Gastrocnemius medialis (tissue), 4 donors: Measurements from ENCODE around the gene CAPZA2. TPM values are rescaled to one million over a fixed set of nuclear protein-coding genes. Genes with fewer than 3 reads are reported as not detected.

Source experiments
- ATAC-seq, 2 donors: fragments of 150-250 bp; one replicate each; pipeline ENCODE4 v1.9.1; 2016
- DNase-seq, 2 donors: peaks; one replicate each; pipeline ENCODE4 v3.0.0-alpha.2; 2019
- H3K27ac ChIP-seq, 4 donors: fragments of 200-600 bp; sonication (generic); 1 replicate in 1 of 4; 2 replicates in 3 of 4; pipeline ENCODE4 v1.5.1; 2016 to 2018; ENCODE audit warnings: mild to moderate bottlenecking in 2 of 4, moderate library complexity in 1 of 4
- H3K27me3 ChIP-seq, 3 donors: fragments of 200-600 bp; sonication (generic) in 2 of 3; 1 replicate in 1 of 3; 2 replicates in 2 of 3; pipeline versions ENCODE4 v1.5.1 to v1.6.0; 2016 to 2019; ENCODE audit warnings: mild to moderate bottlenecking in 1 of 3, moderate library complexity in 1 of 3
- H3K36me3 ChIP-seq, 2 donors: fragments of 200-600 bp; sonication (generic) in 1 of 2; one replicate each; pipeline ENCODE4 v1.5.1; 2017 to 2018
- H3K4me1 ChIP-seq, 2 donors: fragments of 200-600 bp; sonication (generic) in 1 of 2; one replicate each; pipeline ENCODE4 v1.5.1; 2016 to 2017; ENCODE audit warnings: mild to moderate bottlenecking in 2 of 2
- H3K4me3 ChIP-seq, 4 donors: fragments of 200-600 bp; sonication (generic) in 3 of 4; 1 replicate in 1 of 4; 2 replicates in 3 of 4; pipeline ENCODE4 v1.5.1; 2016 to 2019; ENCODE audit warnings: mild to moderate bottlenecking in 2 of 4
- H3K9me3 ChIP-seq, 3 donors: fragments of 200-600 bp; sonication (generic) in 2 of 3; 1 replicate in 1 of 3; 2 replicates in 2 of 3; pipeline ENCODE4 v1.5.1; 2016 to 2019
- POLR2A ChIP-seq, 2 donors: fragments of 450-650 bp; IDR thresholded peaks; one replicate each; pipeline ENCODE4 v1.6.1; 2017; ENCODE audit warnings: antibody characterized with exemption in 2 of 2, mild to moderate bottlenecking in 2 of 2, moderate library complexity in 2 of 2
- in situ Hi-C, 4 donors: fragments of 200-750 bp; cut with MboI; loops; one replicate each; pipeline versions ENCODE4 v1.15.0 to v1.8.0; 2017; ENCODE audit warnings: low sequenced_read_pairs in 4 of 4
- intact Hi-C: fragments of 100-400 bp; cut with DNase I; formaldehyde crosslinking; loops from one replicate; pipeline ENCODE4 v1.15.1; 2023; ENCODE audit warnings: low total_unique reads
- total RNA-seq, 4 donors: library from RNA; depleted of rRNA; stranded (reverse); fragments of >200 nt; gene quantifications; one replicate each; pipeline versions ENCODE4 v1.1.0 to v1.2.3, GENCODE V29; 2016
- TF ChIP-seq, protein P1 (sequence below), 5 experiments: fragments of 450-650 bp in 3 of 5; fragments of 200-600 bp in 2 of 5; sonication (generic) in 2 of 5; IDR thresholded peaks in 4 of 5; conservative IDR thresholded peaks in 1 of 5; 1 replicate in 4 of 5; 2 replicates in 1 of 5; pipeline ENCODE4 v1.5.1; 2016 to 2019; ENCODE audit warnings: antibody characterized with exemption in 5 of 5, mild to moderate bottlenecking in 3 of 5, moderate library complexity in 3 of 5

The CAPZA2 gene
- total RNA-seq, 4 donors from 2014 or later = 110 to 158 (median 137) TPM

DNA sequence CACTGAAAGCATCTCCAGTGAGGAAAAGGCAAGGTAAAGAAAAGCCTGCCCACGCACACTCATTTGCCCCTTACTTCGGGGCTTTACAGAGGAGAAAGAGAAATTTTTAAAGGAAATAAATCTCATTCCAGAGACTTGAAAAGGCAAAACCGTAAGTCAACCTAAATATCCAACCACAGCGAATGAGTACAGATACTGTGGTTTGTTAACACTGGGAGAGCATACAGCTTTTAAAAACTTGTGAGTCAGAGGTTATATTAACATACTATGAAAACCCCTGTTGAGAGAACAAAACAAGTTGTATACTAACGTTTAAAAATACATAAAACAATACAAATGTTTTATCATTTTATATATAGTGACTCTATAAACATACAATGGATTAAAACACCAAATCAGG, 62.4 kb downstream of the CAPZA2 start:
- in situ Hi-C loops (loop anchor here in 2 of 4 donors (5.0 kb wide), 3 partner anchors 38 to 203 kb away; no protein-coding TSS in a partner anchor), intact Hi-C loops (no loop called here)
- H3K9me3 ChIP-seq = no peaks in the 10 kb centered on the region
- H3K27me3 ChIP-seq = no peaks in the 10 kb centered on the region
- H3K4me1 ChIP-seq = no peaks in the 10 kb centered on the region
- H3K4me3 ChIP-seq = no peak overlapping the region
- no peak overlapping the region for H3K27ac ChIP-seq
- H3K36me3 ChIP-seq = peaks cover 0 to 4% of the 10 kb centered on the region in 2 donors
- no peak for ATAC-seq
- no peak for DNase-seq
- no peak for TF ChIP-seq POLR2A (IDR thresholded peaks at IDR 0.05)
- TF ChIP-seq, protein P1, sequence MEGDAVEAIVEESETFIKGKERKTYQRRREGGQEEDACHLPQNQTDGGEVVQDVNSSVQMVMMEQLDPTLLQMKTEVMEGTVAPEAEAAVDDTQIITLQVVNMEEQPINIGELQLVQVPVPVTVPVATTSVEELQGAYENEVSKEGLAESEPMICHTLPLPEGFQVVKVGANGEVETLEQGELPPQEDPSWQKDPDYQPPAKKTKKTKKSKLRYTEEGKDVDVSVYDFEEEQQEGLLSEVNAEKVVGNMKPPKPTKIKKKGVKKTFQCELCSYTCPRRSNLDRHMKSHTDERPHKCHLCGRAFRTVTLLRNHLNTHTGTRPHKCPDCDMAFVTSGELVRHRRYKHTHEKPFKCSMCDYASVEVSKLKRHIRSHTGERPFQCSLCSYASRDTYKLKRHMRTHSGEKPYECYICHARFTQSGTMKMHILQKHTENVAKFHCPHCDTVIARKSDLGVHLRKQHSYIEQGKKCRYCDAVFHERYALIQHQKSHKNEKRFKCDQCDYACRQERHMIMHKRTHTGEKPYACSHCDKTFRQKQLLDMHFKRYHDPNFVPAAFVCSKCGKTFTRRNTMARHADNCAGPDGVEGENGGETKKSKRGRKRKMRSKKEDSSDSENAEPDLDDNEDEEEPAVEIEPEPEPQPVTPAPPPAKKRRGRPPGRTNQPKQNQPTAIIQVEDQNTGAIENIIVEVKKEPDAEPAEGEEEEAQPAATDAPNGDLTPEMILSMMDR (IDR thresholded peaks at IDR 0.05 in 4 of 5, conservative IDR thresholded peaks at IDR 0.05 in 1 of 5) = no peak

DNA sequence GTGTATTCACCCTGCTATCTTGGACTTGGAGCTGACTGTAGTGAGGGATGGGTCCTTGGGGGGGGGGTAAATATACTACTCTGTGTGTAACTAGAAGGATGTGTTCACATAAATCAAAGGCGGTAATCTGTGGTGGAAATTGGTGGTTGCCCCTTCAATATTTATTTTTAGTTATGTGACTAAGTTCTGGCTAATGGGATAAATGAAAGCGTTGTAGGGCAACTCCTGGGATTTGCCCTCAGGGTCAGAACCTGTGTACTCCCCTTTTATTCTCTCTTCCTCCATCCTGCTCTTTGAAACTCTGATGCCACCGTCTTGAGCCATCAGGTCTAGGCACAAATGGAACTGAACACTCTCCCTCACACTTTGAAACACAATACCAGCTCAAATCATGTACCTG, 66.6 kb downstream of the CAPZA2 start:
- H3K9me3 ChIP-seq = no peaks in the 10 kb centered on the region
- in situ Hi-C loops = loop anchor here in 1 of 4 donors (5.0 kb wide), 2 partner anchors 58 to 198 kb away; no protein-coding TSS in a partner anchor
- intact Hi-C loops = no loop called here
- H3K27me3 ChIP-seq = no peaks in the 10 kb centered on the region
- TF ChIP-seq, protein P1 (IDR thresholded peaks at IDR 0.05 in 4 of 5, conservative IDR thresholded peaks at IDR 0.05 in 1 of 5) = no peak
- no peak for TF ChIP-seq POLR2A (IDR thresholded peaks at IDR 0.05)
- no peak overlapping the region for H3K27ac ChIP-seq
- ATAC-seq (no peak), DNase-seq (no peak)
- no peaks in the 10 kb centered on the region for H3K36me3 ChIP-seq
- H3K4me1 ChIP-seq = no peaks in the 10 kb centered on the region
- H3K4me3 ChIP-seq = no peak overlapping the region

DNA sequence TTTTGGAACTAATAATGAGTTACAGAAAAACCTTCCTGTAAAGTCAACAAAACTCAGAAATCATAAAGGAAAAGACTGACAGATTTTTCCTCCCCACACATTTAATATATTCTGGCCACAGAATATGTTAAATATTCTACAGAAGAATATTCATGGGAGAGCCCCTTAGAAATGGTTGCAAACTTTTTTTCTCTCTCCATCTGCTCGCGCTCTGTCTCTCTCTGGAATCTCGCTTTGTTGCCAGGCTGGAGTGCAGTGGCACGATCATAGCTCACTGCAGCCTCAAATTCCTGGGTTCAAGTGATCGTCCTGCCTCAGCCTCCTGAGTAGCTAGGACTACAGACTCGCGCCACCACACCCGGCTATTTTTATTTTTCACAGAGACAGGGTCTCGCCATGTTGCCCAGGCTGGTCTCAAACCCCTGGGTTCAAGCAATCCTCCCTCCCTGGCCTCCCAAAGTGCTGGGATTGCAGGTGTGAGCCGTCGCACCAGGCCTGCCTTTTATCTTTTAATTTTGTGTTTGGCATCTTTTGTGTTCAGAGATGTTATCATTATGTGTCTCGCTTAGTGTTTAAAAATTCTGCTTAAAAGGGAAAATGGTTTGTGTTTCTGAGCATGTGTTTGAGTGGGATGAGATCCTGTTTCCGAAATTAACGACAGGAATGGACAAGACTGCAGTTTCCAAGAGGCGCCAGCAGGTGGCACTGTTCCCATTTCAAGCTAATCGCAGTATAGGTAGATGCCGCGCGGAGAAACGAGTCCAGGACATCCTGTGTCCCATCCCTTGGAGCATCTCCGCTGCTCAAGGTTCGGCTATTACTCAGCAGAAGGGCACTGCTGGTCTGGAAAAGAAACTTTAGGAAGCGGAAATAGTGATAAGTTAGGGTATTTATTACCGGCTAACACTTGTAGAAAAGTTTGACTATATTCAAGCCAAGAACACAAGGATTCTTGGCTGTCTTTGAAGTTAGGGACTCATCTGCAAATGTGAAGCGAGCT, 67.8 kb downstream of the CAPZA2 start:
- Histone ChIP-seq H3K9me3 (no peaks in the 10 kb centered on the region), H3K4me3 (no peak overlapping the region), H3K27ac (no peak overlapping the region), H3K36me3 (no peaks in the 10 kb centered on the region), H3K27me3 (no peaks in the 10 kb centered on the region), H3K4me1 (no peaks in the 10 kb centered on the region)
- in situ Hi-C loops (loop anchor here (5.0 kb wide), 3 partner anchors 57 to 197 kb away; no protein-coding TSS in a partner anchor), intact Hi-C loops (loop anchor here (1.0 to 5.0 kb wide), 4 partner anchors 23 to 197 kb away; partner anchors contain the start of gene ST7)
- TF ChIP-seq POLR2A (IDR thresholded peaks at IDR 0.05) = no peak
- TF ChIP-seq, protein P1 (IDR thresholded peaks at IDR 0.05 in 4 of 5, conservative IDR thresholded peaks at IDR 0.05 in 1 of 5) = peak; percentile 83 to 92 (median 86)
- ATAC-seq (peak; percentile 83 to 88), DNase-seq (peak; percentile 60 to 69)

DNA sequence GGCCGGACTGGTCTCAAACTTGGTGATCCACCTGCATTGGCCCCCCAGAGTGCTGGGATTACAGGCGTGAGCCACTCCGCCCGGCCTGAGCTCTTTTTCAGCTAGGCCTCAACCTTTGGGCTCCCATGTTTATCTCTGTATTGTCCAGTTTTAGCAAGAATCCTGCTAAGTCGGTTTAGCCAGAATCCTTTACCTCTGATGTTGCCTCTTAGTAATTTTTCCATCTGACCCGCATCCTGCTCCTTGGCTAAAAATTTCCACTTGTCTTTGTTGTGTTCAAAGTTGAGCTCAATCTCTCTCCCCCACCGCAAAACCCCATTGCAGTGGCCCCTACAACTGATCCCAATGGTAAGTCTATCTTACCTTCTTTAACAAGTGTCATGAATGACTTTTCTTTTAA, 70.2 kb downstream of the CAPZA2 start:
- Histone ChIP-seq H3K27ac (no peak overlapping the region), H3K4me1 (no peaks in the 10 kb centered on the region), H3K27me3 (no peaks in the 10 kb centered on the region), H3K36me3 (no peaks in the 10 kb centered on the region), H3K4me3 (no peak overlapping the region), H3K9me3 (no peaks in the 10 kb centered on the region)
- TF ChIP-seq, protein P1 (IDR thresholded peaks at IDR 0.05 in 4 of 5, conservative IDR thresholded peaks at IDR 0.05 in 1 of 5) = no peak
- TF ChIP-seq POLR2A (IDR thresholded peaks at IDR 0.05) = no peak
- in situ Hi-C loops = loop anchor here in 3 of 4 donors (5.0 kb wide), 2 partner anchors 190 to 195 kb away; no protein-coding TSS in a partner anchor
- DNase-seq = no peak
- intact Hi-C loops = loop anchor here (5.0 kb wide), 1 partner anchor 55 kb away; no protein-coding TSS in a partner anchor
- ATAC-seq = no peak
